A549 (cell line): Measurements from ENCODE around the gene ANKRD37. TPM values are rescaled to one million over a fixed set of nuclear protein-coding genes. Genes with fewer than 3 reads are reported as not detected.

Experiments
- ATAC-seq, 2 experiments: fragments of 200-7000 bp in 1 of 2; fragments of >200 bp in 1 of 2; cut with Nextera tagmentation in 1 of 2; cut with Tn5 transposase in 1 of 2; 3 replicates each; pipeline versions ENCODE4 v1.8.0 to v1.9.1; 2018 to 2020; ENCODE audit warnings: mild to moderate bottlenecking in 1 of 2, moderate library complexity in 1 of 2
- CTCF ChIA-PET: fragments of 300-600 bp; sonication (Branson Sonifier 250); formaldehyde crosslinking; extraction: SDS; loops from one replicate; lab custom pipeline; 2021; ENCODE audit warnings: antibody characterized with exemption, inconsistent platforms; lab: Yijun Ruan, JAX
- POLR2A ChIA-PET: fragments of 350-600 bp; formaldehyde crosslinking; extraction: SDS; loops from one replicate; lab custom pipeline; 2021; ENCODE audit warnings: antibody characterized with exemption, inconsistent platforms; lab: Yijun Ruan, JAX
- DNase-seq, 2 experiments: peaks; one replicate each; pipeline versions ENCODE4 v3.0.0 to v3.0.0-alpha.2; 2011 to 2016; ENCODE audit warnings: low read depth in 1 of 2, low spot score in 1 of 2
- FAIRE-seq: peaks from 2 replicates; lab custom pipeline; 2011; peaks lifted over from hg19 to GRCh38; lab: Jason Lieb, UNC
- H3K27ac ChIP-seq, 2 experiments: fragments of >200 bp; sonication (Bioruptor Twin); formaldehyde crosslinking; 3 replicates each; pipeline ENCODE4 v1.5.1; 2016 to 2017
- H3K4me1 ChIP-seq: fragments of >200 bp; sonication (Bioruptor Twin); formaldehyde crosslinking; 3 replicates; pipeline ENCODE4 v1.6.1; 2016
- H3K4me2 ChIP-seq: fragments of >200 bp; sonication (Bioruptor Twin); formaldehyde crosslinking; 3 replicates; pipeline ENCODE4 v1.6.1; 2016
- H3K4me3 ChIP-seq: fragments of >200 bp; sonication (Bioruptor Twin); formaldehyde crosslinking; 3 replicates; pipeline ENCODE4 v1.5.1; 2016
- H3K9me3 ChIP-seq: fragments of >200 bp; sonication (Bioruptor Twin); formaldehyde crosslinking; 3 replicates; pipeline ENCODE4 v1.6.1; 2016
- BHLHE40 ChIP-seq: IDR thresholded peaks from 2 replicates; pipeline ENCODE4 v1.6.1; 2012; ENCODE audit warnings: low read depth, low read length, inconsistent platforms
- CEBPB ChIP-seq, 2 experiments: fragments of >200 bp in 1 of 2; sonication (Bioruptor Twin) in 1 of 2; formaldehyde crosslinking in 1 of 2; IDR thresholded peaks; 2 replicates each; pipeline ENCODE4 v1.6.1; 2012 to 2016
- EHF ChIP-seq: fragments of 250-450 bp; sonication (Bioruptor Pico); IDR thresholded peaks from 2 replicates; pipeline ENCODE4 v1.5.0; 2020; ENCODE audit warnings: mild to moderate bottlenecking
- FOSL2 ChIP-seq, 2 experiments: fragments of 450-650 bp in 1 of 2; fragments of >200 bp in 1 of 2; sonication (Bioruptor Twin) in 1 of 2; formaldehyde crosslinking; IDR thresholded peaks; 2 replicates each; pipeline versions ENCODE4 v1.5.0 to v1.6.1; 2016 to 2020; ENCODE audit warnings: mild to moderate bottlenecking in 1 of 2, moderate library complexity in 1 of 2
- GATA3 ChIP-seq: IDR thresholded peaks from 2 replicates; pipeline ENCODE4 v1.6.1; 2012; ENCODE audit warnings: borderline replicate concordance
- HOXA7 ChIP-seq: fragments of 250-450 bp; sonication (Bioruptor Pico); IDR thresholded peaks from 2 replicates; pipeline ENCODE4 v1.5.0; 2020; ENCODE audit warnings: mild to moderate bottlenecking, moderate library complexity
- HOXB13 ChIP-seq: fragments of 250-450 bp; sonication (Bioruptor Pico); IDR thresholded peaks from 2 replicates; pipeline ENCODE4 v1.5.0; 2020; ENCODE audit warnings: low read depth, mild to moderate bottlenecking, moderate library complexity
- HOXB5 ChIP-seq: fragments of 250-450 bp; sonication (Bioruptor Pico); IDR thresholded peaks from 2 replicates; pipeline ENCODE4 v1.5.0; 2020; ENCODE audit warnings: mild to moderate bottlenecking, moderate library complexity
- JUN ChIP-seq, 2 experiments: fragments of >200 bp; sonication (Bioruptor Twin); formaldehyde crosslinking; IDR thresholded peaks; 2 replicates in 1 of 2; 3 replicates in 1 of 2; pipeline ENCODE4 v1.6.1; 2016 to 2017
- JUNB ChIP-seq: fragments of >200 bp; sonication (Bioruptor Twin); formaldehyde crosslinking; IDR thresholded peaks from 2 replicates; pipeline ENCODE4 v1.6.1; 2016
- KDM5A ChIP-seq: fragments of 200-600 bp; sonication (generic); IDR thresholded peaks from 2 replicates; pipeline ENCODE4 v1.6.1; 2016; ENCODE audit warnings: antibody characterized with exemption, mild to moderate bottlenecking
- MAFK ChIP-seq: fragments of 450-650 bp; IDR thresholded peaks from 2 replicates; pipeline ENCODE4 v1.6.1; 2014; ENCODE audit not compliant: partially characterized antibody
- NR3C1 ChIP-seq: fragments of >200 bp; sonication (Bioruptor Twin); formaldehyde crosslinking; IDR thresholded peaks from 3 replicates; pipeline ENCODE4 v1.6.1; 2017
- RFX5 ChIP-seq: fragments of 450-650 bp; IDR thresholded peaks from 2 replicates; pipeline ENCODE4 v1.7.1; 2014; ENCODE audit warnings: antibody characterized with exemption, mild to moderate bottlenecking, moderate library complexity
- ZNF302 ChIP-seq: fragments of 250-450 bp; sonication (Bioruptor Pico); IDR thresholded peaks from 2 replicates; pipeline ENCODE4 v1.9.0; 2021; ENCODE audit warnings: inconsistent platforms, mild to moderate bottlenecking, moderate library complexity
- ZSCAN20 ChIP-seq: fragments of 250-450 bp; sonication (Bioruptor Pico); IDR thresholded peaks from 2 replicates; pipeline ENCODE4 v1.8.0; 2022; ENCODE audit warnings: mild to moderate bottlenecking, moderate library complexity
- WGBS: methylation state at CpG from one replicate; pipeline ENCODE4 v1.1.6; 2017; ENCODE audit errors: missing lambda C conversion rate; 5-methylcytosine and 5-hydroxymethylcytosine counted together
- polyA plus RNA-seq, 4 experiments: library from polyadenylated mRNA; depleted of rRNA in 3 of 4; stranded (reverse); fragments of >200 nt; fragmentation: RNase III in 1 of 4; extraction: RNeasy Plus Mini Kit Qiagen cat#74134 plus additional on column Dnase treatment in 1 of 4; gene quantifications; 2 replicates in 3 of 4; 3 replicates in 1 of 4; pipeline ENCODE4 v1.2.3, GENCODE V29; 2011 to 2017
- TF ChIP-seq, protein P1 (sequence below): fragments of 150-350 bp; IDR thresholded peaks from 2 replicates; pipeline ENCODE4 v1.6.1; 2014; ENCODE audit warnings: low read depth, mild to moderate bottlenecking, low read length
- TF ChIP-seq, protein P2 (sequence below): fragments of 250-450 bp; sonication (Bioruptor Pico); IDR thresholded peaks from 2 replicates; pipeline ENCODE4 v1.5.0; 2020; ENCODE audit warnings: low read depth, mild to moderate bottlenecking, moderate library complexity

The ANKRD37 gene
- polyA plus RNA-seq, 2 of the 4 experiments (the other 2 are of a cell fraction): 3.5 to 4.1 TPM

DNA sequence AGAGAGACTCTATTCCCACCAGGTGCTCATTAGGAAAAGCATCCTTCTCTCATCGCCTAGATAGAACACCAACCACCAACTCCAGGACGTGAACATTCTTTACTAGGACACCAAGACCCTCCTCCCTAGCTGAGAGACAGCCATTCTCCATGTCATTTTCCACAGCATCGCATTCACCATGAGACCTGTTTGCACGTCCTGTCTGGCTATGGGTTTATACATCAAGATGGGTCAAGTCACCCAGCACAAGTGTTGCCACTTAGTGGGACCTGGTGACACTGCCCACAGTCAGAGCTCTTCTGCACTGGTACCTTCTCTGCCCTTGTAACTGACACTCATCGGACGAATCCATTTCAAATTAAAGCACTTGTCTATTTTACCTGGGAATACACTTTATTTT lies 18.4 kb upstream of the ANKRD37 start:
- POLR2A ChIA-PET: no interaction called here
- WGBS: 87% methylated on average over 6 of the region's 6 CpGs
- TF ChIP-seq KDM5A (no peak), ZSCAN20 (no peak), ZNF302 (CRISPR knock-in tag) (no peak), CEBPB (IDR thresholded peaks at IDR 0.05) (no peak), JUN (IDR thresholded peaks at IDR 0.05) (no peak)
- TF ChIP-seq, all 56 proteins: peak for 0

DNA sequence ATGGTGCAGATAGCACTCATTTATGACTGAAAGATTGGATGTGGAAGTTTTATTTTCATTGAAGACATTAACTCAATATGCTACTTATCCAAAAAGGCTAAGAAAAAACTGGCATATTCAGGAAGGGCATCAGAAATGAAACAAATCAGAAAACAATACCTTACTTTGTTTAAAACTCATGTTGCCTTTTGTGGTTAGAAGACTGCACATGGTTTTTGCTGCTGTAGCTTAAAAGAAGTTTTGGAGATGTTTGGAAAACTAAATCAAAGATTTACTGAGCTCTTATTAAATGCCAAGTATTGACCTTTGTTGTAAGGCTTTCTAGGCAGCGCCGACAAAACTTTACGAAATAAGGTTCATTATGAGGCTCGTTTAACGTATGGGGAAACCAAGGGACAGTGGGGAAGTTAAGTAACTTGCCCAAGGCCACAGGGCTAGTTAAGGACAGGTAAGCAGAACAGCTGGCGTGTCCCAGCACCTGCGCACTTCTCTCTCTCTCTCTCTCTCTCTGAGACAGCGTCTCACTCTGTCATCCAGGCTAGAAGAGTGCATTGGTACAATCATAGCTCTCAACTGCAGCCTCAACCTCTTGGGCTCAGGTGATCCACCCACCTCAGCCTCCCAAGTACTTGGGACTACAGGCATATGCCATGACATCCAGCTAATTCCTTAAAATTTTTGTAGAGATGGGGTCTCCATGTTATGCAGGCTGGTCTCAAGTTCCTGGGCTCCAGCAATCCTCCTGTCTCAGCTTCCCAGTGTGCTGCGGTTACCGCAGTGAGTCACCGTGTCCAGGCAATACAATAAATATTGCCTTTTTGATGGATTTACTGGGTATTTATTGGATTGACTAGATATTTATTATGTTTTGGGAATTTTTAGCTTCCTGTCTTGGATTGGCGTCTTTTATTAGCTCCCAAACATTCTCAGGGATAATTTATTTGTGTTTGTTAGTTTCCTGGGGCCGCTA lies 17.0 kb upstream of the ANKRD37 start:
- Histone ChIP-seq H3K9me3 (no peaks in the 10 kb centered on the region), H3K4me3 (no peak overlapping the region), H3K27ac (no peak overlapping the region), H3K4me2 (no peak overlapping the region), H3K4me1 (no peaks in the 10 kb centered on the region)
- POLR2A ChIA-PET: no interaction called here
- DNase-seq: no peak
- no peak for TF ChIP-seq NR3C1
- TF ChIP-seq FOSL2 (IDR thresholded peaks at IDR 0.05): no peak
- TF ChIP-seq FOSL2 (CRISPR knock-in tag; IDR thresholded peaks at IDR 0.05): no peak
- no peak for TF ChIP-seq HOXB5 (CRISPR knock-in tag)
- no peak for TF ChIP-seq EHF
- TF ChIP-seq BHLHE40: no peak
- TF ChIP-seq RFX5: no peak
- no peak for TF ChIP-seq GATA3
- CTCF ChIA-PET: no interaction called here
- ATAC-seq: no peak
- no peak for FAIRE-seq
- WGBS: 91% methylated on average over 13 of the region's 13 CpGs

More for the DNA sequence above, 18.4 kb upstream of the ANKRD37 start:
- H3K4me1 ChIP-seq: no peaks in the 10 kb centered on the region
- no peak for FAIRE-seq
- DNase-seq: no peak
- no peak overlapping the region for H3K4me2 ChIP-seq
- H3K4me3 ChIP-seq: no peak overlapping the region
- CTCF ChIA-PET: interaction anchor here (0.8 to 1.0 kb wide), 2 partner anchors 12 to 17 kb away, joined by 3 read pairs; partner anchors contain the start of gene LRP2BP
- no peak for ATAC-seq
- no peak overlapping the region for H3K27ac ChIP-seq
- no peaks in the 10 kb centered on the region for H3K9me3 ChIP-seq

DNA sequence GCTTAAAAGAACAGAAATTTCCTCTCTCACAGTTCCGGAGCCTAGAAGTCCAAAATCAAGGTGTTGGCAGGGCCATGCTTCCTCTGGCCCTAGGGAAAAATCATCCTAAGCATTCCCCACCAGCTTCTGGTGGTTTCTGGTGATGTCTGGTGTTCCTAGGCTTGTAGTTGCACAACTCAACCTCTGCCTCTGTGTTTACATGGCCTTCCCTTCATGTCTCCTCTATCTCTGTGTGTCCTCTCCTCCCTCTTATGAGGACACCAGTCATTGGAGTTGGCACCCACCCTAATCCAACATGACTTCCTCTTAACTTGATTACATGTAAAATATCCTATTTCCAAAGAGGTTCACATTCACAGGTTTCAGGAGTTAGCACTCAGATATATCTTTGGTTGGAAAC lies 16.3 kb upstream of the ANKRD37 start:
- Histone ChIP-seq H3K9me3 (no peaks in the 10 kb centered on the region), H3K4me1 (no peaks in the 10 kb centered on the region), H3K4me3 (no peak overlapping the region), H3K27ac (no peak overlapping the region), H3K4me2 (no peak overlapping the region)
- TF ChIP-seq, protein P1, sequence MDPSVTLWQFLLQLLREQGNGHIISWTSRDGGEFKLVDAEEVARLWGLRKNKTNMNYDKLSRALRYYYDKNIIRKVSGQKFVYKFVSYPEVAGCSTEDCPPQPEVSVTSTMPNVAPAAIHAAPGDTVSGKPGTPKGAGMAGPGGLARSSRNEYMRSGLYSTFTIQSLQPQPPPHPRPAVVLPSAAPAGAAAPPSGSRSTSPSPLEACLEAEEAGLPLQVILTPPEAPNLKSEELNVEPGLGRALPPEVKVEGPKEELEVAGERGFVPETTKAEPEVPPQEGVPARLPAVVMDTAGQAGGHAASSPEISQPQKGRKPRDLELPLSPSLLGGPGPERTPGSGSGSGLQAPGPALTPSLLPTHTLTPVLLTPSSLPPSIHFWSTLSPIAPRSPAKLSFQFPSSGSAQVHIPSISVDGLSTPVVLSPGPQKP: no peak
- TF ChIP-seq HOXB5 (CRISPR knock-in tag) (no peak), HOXA7 (no peak), MAFK (no peak), JUNB (no peak), HOXB13 (CRISPR knock-in tag) (no peak)
- TF ChIP-seq, protein P2, sequence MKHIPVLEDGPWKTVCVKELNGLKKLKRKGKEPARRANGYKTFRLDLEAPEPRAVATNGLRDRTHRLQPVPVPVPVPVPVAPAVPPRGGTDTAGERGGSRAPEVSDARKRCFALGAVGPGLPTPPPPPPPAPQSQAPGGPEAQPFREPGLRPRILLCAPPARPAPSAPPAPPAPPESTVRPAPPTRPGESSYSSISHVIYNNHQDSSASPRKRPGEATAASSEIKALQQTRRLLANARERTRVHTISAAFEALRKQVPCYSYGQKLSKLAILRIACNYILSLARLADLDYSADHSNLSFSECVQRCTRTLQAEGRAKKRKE (CRISPR knock-in tag): no peak
- no peak for DNase-seq
- no peak for ATAC-seq
- ChIA-PET POLR2A (no interaction called here), CTCF (no interaction called here)
- WGBS: 77% methylated on average over 1 of the region's 1 CpG
- no peak for FAIRE-seq
